Retinal pigment epithelial cell (primary cell): ENCODE measurements around the gene SFMBT1.

Experiments used
- DNase-seq: peaks from one replicate; pipeline ENCODE4 v3.0.0-alpha.2; 2010; ENCODE audit warnings: low read depth
- H3K4me3 ChIP-seq: 2 replicates; pipeline ENCODE4 v1.5.1; 2011; ENCODE audit warnings: mild to moderate bottlenecking, low read length, control low read depth, moderate library complexity
- TF ChIP-seq, protein P1 (sequence below): conservative IDR thresholded peaks from 2 replicates; pipeline ENCODE4 v1.5.1; 2011; ENCODE audit warnings: low read depth, low read length, control low read depth, inconsistent platforms

Gene SFMBT1

DNA sequence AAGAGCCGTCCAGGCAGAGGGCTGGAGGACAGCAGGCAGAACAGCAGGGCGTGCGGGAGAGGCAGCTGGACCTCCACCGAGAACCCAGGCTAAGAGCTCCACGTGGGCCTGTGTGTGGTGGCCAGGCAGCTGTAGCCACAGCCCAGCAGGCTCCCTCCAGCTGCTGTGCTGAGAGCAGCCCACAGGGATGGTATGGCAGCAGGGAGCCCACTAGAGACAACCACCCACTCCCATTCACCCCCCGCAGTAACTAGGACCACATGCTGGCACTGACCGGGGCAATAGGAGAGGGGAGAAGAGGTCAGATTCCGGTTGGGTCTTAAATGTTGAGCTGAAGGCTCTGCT lies 185.5 kb downstream of the SFMBT1 start:
- DNase-seq, result no peak
- H3K4me3 ChIP-seq, result no peak overlapping the region
- TF ChIP-seq, protein P1, sequence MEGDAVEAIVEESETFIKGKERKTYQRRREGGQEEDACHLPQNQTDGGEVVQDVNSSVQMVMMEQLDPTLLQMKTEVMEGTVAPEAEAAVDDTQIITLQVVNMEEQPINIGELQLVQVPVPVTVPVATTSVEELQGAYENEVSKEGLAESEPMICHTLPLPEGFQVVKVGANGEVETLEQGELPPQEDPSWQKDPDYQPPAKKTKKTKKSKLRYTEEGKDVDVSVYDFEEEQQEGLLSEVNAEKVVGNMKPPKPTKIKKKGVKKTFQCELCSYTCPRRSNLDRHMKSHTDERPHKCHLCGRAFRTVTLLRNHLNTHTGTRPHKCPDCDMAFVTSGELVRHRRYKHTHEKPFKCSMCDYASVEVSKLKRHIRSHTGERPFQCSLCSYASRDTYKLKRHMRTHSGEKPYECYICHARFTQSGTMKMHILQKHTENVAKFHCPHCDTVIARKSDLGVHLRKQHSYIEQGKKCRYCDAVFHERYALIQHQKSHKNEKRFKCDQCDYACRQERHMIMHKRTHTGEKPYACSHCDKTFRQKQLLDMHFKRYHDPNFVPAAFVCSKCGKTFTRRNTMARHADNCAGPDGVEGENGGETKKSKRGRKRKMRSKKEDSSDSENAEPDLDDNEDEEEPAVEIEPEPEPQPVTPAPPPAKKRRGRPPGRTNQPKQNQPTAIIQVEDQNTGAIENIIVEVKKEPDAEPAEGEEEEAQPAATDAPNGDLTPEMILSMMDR, result no peak

DNA sequence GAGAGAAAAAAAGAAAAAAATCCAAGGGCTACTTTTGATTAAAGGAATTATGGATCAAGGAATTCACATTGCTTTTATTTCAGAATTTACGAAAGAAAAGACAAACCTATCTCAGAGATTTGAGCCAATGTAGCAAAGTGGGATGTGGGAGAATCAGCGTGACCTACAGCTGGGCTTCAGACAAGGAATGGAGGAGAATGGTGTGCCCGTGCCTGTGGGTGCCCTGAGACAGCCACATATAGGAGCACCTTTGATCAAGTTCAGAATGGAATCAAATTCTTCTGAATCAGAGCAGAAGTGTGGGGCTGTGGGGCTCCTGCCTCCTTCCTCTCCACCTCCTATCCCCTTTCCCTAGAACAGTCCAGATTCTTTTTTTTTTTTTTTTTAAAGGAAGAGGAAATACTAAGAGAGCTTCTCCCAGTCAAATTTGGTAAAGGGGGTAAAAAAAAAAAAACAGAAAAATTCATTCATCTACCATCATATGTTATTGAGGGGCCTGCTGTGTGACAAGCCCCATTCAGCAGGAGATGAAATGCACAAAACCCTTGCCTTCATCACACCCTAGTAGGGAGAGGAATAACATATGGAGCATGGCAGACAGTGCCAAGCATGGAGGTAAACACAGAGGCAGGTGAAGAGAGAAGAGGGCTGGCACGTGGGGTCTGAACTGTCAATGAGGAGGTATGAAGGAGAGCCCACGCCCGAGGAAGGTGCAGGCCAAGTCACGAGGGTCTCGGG lies 186.0 kb downstream of the SFMBT1 start:
- H3K4me3 ChIP-seq, result no peak overlapping the region
- TF ChIP-seq, protein P1, result no peak
- DNase-seq, result no peak

DNA sequence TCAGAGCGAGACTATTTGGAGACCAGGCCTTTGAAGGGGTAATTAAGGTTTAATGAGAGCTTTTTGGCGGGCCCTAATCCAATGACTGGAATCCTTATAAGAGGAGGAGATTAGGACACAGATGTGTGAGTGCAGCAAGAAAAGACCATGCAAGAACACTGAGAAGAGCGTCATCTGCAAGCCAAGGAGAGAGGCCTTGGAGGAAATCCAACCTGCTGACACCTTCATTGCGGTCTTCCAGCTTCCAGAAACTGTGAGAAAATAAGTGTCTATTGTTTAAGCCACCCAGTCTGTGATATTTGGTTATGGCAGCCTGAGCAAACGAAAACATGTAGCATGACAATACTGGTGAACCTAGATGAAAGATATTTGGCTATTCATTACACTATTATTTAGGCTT lies 188.0 kb downstream of the SFMBT1 start:
- TF ChIP-seq, protein P1, result no peak
- no peak for DNase-seq

DNA sequence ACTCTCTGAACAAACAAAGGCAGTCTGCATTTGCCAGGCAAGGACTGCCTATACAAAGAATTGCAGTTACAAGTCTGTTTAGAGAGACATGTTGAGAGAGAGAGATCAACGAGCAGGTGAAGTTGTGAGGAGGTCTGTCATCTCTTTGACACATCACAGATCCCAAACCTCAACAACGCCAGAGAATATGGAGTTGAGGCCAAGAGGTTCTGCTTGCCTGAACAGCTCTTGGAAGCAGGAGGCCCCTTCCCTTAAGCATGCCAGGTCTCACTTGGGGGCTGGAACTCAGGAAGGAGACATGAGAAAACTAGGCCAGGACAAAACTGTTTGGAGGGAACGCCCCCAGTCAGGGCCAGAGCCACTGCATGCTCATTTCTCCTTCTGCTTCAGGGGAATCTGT lies 188.7 kb downstream of the SFMBT1 start:
- TF ChIP-seq, protein P1, result no peak
- no peak overlapping the region for H3K4me3 ChIP-seq
- no peak for DNase-seq

More for the DNA sequence above, 188.0 kb downstream of the SFMBT1 start:
- H3K4me3 ChIP-seq, result no peak overlapping the region

DNA sequence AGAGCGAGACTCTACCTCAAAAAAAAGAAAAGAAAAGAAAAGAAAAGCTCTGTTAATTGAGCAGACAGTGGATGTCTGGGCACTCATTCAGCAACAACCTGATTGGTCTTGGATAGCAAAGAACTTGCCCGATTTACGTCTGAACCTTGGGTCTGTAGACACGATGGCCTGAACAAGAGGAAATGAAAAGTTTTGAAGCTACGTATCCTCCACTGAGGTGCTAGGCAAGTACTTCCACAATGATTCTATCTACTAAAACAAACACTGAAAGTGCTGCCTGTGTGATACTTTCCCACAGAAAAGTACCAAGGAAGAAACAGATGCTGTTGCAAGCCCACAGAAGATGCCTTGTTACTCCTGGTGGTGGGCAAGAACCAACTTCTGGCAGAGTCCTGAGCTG lies 189.2 kb downstream of the SFMBT1 start:
- H3K4me3 ChIP-seq, result no peak overlapping the region

DNA sequence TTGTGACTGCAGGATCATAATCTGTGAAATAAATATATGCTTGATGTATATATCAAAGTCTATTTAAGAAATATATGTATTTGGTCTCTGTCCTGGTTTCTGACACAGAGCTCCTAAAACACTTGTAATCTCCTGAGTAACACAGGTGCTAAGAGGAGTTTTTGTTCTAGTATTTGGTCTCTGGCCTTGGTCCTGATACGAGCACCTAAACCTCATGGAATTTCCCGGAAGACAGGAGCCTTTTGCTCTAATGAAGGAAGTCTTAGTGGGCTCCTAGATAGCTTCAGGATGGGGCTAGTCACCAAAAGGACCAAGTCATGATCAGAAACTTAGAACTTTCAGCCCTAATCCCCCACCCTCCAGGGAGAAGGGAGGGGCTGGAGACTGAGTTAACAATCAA lies 191.9 kb downstream of the SFMBT1 start:
- H3K4me3 ChIP-seq, result no peak overlapping the region
- DNase-seq, result no peak
- TF ChIP-seq, protein P1, result no peak

More for the DNA sequence above, 189.2 kb downstream of the SFMBT1 start:
- no peak for DNase-seq
- TF ChIP-seq, protein P1, result no peak
